GM12864 (cell line): Measurements from ENCODE around the gene NFIX.
"Not testable (repeated sequence)": the region's sequence is repeated elsewhere in the genome, so short reads cannot be mapped to it uniquely, and the experiment has no call there.

Experiments used
- DNase-seq: peaks from one replicate; pipeline ENCODE4 v3.0.0-alpha.2; 2011; ENCODE audit warnings: low read depth
- H3K4me3 ChIP-seq: 2 replicates; pipeline ENCODE4 v1.5.1; 2011; ENCODE audit warnings: mild to moderate bottlenecking, low read depth, low read length, control low read depth
- CTCF ChIP-seq: IDR thresholded peaks from 2 replicates; pipeline ENCODE4 v1.5.1; 2011; ENCODE audit warnings: low read depth, mild to moderate bottlenecking, moderate library complexity, low read length, control low read depth, inconsistent platforms; ENCODE audit errors: missing control alignments

Gene NFIX

DNA sequence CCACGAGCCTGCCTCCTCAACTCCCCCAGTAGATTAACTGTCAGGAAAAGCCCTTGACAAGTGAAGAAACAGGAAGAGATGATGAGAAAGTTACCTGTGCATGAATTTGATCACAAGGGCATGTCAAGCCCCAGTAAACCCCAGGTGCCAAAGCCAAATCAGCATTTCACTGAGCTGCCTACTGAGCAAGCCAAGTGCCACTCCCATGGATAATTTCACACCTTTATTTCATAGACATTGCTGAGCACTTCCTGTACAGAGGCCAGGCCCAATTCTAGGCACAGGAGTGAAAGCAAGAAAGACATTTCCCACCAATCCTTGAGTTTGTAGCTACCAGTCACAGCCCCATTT lies 40.7 kb upstream of the NFIX start:
- DNase-seq = no peak
- H3K4me3 ChIP-seq = no peak overlapping the region

DNA sequence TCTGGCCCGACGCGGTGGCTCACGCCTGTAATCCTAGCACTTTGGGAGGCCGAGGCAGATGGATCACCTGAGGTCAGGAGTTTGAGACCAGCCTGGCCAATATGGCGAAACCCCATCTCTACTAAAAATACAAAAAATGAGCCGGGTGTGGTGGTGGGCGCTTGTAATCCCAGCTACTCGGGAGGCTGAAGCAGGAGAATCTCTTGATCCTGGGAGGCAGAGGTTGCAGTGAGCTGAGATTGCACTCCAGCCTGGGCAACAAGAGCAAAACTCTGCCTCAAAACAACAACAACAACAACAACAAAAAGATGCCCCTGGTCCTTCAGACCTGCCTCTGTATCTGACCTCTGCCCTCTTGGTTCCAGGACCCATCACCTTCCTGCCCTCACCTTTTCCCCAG lies 39.7 kb upstream of the NFIX start:
- peak overlapping the region; percentile 64 for H3K4me3 ChIP-seq
- not testable (repeated sequence) for DNase-seq

More for the DNA sequence above, 40.7 kb upstream of the NFIX start:
- TF ChIP-seq CTCF = no peak

- H3K4me3 ChIP-seq = peak overlapping the region; percentile 64
- no peak for DNase-seq
- no peak for TF ChIP-seq CTCF
Observed at GRCh38 chr19:12955996-12956395, 39.3 kb upstream of the NFIX start.

DNA sequence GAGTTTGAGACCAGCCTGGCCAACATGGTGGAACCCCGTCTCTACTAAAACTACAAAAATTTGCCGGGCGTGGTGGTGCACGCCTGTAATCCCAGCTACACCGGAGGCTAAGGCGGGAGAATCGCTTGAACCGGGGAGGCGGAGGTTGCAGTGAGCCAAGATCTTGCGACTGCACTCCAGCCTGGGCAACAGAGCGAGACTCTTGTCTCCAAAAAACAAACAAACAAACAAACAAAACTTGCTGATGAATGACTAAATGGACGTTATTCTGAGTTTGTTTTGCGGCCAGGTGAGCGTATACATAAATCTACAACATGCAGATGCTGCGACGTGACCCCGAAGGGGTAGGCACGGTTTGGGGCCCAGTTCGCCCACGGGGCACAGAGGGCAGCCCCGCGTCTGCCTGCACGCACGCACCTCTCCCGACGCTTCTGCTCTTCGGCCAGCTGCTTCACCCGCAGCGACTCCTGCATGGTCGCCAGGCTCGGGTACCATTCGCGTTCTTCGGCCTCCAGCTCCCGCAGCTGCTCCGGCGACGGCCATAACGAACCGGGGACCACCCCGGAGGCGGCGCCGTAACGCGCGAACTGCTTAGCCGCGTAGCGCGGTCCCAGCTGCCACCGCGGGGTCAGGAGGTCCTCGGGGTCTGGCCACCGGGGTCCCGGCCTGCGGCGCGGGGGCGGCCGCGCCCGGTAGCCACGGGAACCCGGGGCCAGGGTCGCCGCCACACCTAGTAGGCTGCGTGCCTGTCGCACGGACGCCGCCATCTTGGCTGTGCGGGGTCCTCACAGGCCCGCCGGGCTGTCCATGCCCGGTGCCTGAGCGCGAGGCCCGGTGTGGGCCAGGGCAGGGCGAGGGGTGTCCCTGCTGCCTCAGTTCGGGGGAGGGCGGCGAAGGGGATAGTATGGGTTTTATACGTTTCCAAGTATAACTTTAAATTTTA lies 38.6 kb upstream of the NFIX start, which contains the start of gene GADD45GIP1:
GADD45GIP1 (minus strand) TSS at position 778 of the 943 bp plus-strand sequence; CDS start at position 767, 11 bp downstream.
- no peak for TF ChIP-seq CTCF
- H3K4me3 ChIP-seq = peak within 1 kb of the TSS; percentile 64
- DNase-seq = no peak

DNA sequence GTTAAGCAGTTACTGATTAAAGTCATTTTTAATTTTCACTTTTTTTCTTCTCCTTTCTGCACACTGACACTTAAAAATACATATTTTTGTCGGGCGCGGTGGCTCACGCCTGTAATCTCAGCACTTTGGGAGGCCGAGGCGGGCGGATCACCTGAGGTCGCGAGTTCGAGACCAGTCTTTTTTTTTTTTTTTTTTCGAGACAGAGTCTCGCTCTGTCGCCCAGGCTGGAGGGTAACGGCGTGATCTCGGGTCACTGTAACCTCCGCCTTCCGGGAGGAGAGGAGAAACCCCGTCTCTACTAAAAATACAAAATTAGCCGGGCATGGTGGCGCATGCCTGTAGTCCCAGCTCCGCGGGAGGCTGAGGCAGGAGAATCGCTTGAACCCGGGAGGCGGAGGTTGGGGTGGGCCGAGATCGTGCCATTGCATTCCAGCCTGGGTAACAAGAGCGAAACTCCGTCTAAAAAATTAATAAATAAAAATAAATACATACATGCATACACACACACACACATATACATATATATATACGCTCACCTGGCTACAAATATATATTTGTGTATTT lies 37.8 kb upstream of the NFIX start:
- H3K4me3 ChIP-seq = peak overlapping the region; percentile 64
- DNase-seq = not testable (repeated sequence)

DNA sequence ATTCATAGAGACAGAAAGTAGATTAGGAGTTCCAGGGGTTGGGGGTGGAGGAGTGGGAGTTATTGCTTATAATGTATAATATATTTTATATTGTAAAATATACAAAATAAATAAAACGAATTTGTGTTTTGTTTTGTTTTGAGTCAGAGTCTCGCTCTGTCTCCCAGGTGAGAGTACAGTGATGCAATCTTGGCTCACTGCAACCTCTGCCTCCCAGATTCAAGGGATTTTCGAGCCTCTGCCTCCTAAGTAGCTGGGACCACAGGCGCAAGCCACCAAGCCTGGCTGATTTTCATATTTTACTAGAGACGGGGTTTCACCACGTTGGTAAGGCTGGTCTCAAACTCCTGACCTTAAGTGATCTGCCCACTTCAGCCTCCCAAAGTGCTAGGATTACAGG lies 35.8 kb upstream of the NFIX start:
- no peak for TF ChIP-seq CTCF
- DNase-seq = no peak
- no peak overlapping the region for H3K4me3 ChIP-seq

GRCh38 chr19:12965017-12965811 lies 30.1 kb upstream of the NFIX start:
- TF ChIP-seq CTCF = peak; percentile 92
- H3K4me3 ChIP-seq = peak overlapping the region; percentile 46
- DNase-seq = no peak
